Activated T-helper 17 cell treated with anti-CD3 and anti-CD28 coated beads, Interleukin-2, amount 50 U/mL, for 72 hours (primary cell): ENCODE measurements around the gene NDUFS7. TPM values are rescaled to one million over a fixed set of nuclear protein-coding genes. Genes with fewer than 3 reads are reported as not detected.

ENCODE experiments used
- ATAC-seq: fragments of 150-1000 bp; cut with Tn5 transposase; replicated peaks from 2 replicates; pipeline ENCODE4 v1.10.0; 2021; ENCODE audit warnings: mild to moderate bottlenecking, moderate library complexity
- H3K27ac Mint-ChIP-seq: one replicate; pipeline ENCODE4 v1.8.0; 2022; ENCODE audit warnings: mixed read lengths
- H3K27me3 Mint-ChIP-seq: one replicate; pipeline ENCODE4 v1.8.0; 2022; ENCODE audit warnings: mixed read lengths
- H3K36me3 Mint-ChIP-seq: one replicate; pipeline ENCODE4 v1.8.0; 2022; ENCODE audit warnings: low read depth, mild to moderate bottlenecking, mixed read lengths
- H3K4me1 Mint-ChIP-seq: one replicate; pipeline ENCODE4 v1.8.0; 2022; ENCODE audit warnings: mixed read lengths
- H3K4me3 Mint-ChIP-seq: one replicate; pipeline ENCODE4 v1.8.0; 2022; ENCODE audit warnings: mild to moderate bottlenecking, mixed read lengths
- H3K9me3 Mint-ChIP-seq: one replicate; pipeline ENCODE4 v1.8.0; 2022; ENCODE audit warnings: mixed read lengths
- total RNA-seq, 2 donors: library from RNA; stranded (reverse); gene quantifications; one replicate each; pipeline ENCODE4 v1.2.3, GENCODE V29; 2022

Gene NDUFS7
- total RNA-seq, 2 donors from 2014 or later: 51.5 to 87.9 TPM

- Mint-ChIP-seq H3K27me3 (no peaks in the 10 kb centered on the region), H3K4me1 (peaks cover 10% of the 10 kb centered on the region), H3K36me3 (peaks cover 43% of the 10 kb centered on the region), H3K27ac (no peak overlapping the region), H3K4me3 (no peak overlapping the region), H3K9me3 (peaks cover 3% of the 10 kb centered on the region)
- ATAC-seq: no peak
Observed at GRCh38 chr19:1387684-1388636, 4.3 kb downstream of the NDUFS7 start.

GRCh38 chr19:1388637-1389026 is 4.9 kb downstream of the NDUFS7 start:
- peaks cover 36% of the 10 kb centered on the region for H3K36me3 Mint-ChIP-seq
- no peak overlapping the region for H3K27ac Mint-ChIP-seq
- H3K4me3 Mint-ChIP-seq: no peak overlapping the region
- H3K27me3 Mint-ChIP-seq: no peaks in the 10 kb centered on the region
- peaks cover 4% of the 10 kb centered on the region for H3K4me1 Mint-ChIP-seq
- H3K9me3 Mint-ChIP-seq: no peaks in the 10 kb centered on the region
- no peak for ATAC-seq

GRCh38 chr19:1389033-1389940 is 5.6 kb downstream of the NDUFS7 start:
- Mint-ChIP-seq H3K4me1 (peaks cover 3% of the 10 kb centered on the region), H3K27me3 (no peaks in the 10 kb centered on the region), H3K4me3 (no peak overlapping the region), H3K36me3 (peaks cover 34% of the 10 kb centered on the region), H3K9me3 (no peaks in the 10 kb centered on the region), H3K27ac (no peak overlapping the region)
- ATAC-seq: no peak

GRCh38 chr19:1390890-1391423 is 7.2 kb downstream of the NDUFS7 start:
- H3K27me3 Mint-ChIP-seq: no peaks in the 10 kb centered on the region
- H3K9me3 Mint-ChIP-seq: no peaks in the 10 kb centered on the region
- ATAC-seq: no peak
- H3K27ac Mint-ChIP-seq: no peak overlapping the region
- H3K36me3 Mint-ChIP-seq: peaks cover 34% of the 10 kb centered on the region
- H3K4me1 Mint-ChIP-seq: no peaks in the 10 kb centered on the region
- no peak overlapping the region for H3K4me3 Mint-ChIP-seq

GRCh38 chr19:1392407-1392806 is 8.7 kb downstream of the NDUFS7 start:
- H3K27ac Mint-ChIP-seq: no peak overlapping the region
- ATAC-seq: no peak
- H3K9me3 Mint-ChIP-seq: no peaks in the 10 kb centered on the region
- no peak overlapping the region for H3K4me3 Mint-ChIP-seq
- no peaks in the 10 kb centered on the region for H3K4me1 Mint-ChIP-seq
- H3K36me3 Mint-ChIP-seq: peaks cover 34% of the 10 kb centered on the region
- H3K27me3 Mint-ChIP-seq: no peaks in the 10 kb centered on the region

- Mint-ChIP-seq H3K36me3 (peaks cover 34% of the 10 kb centered on the region), H3K27me3 (no peaks in the 10 kb centered on the region), H3K9me3 (no peaks in the 10 kb centered on the region), H3K4me1 (no peaks in the 10 kb centered on the region), H3K27ac (no peak overlapping the region), H3K4me3 (no peak overlapping the region)
- ATAC-seq: no peak
Observed at GRCh38 chr19:1392939-1393530, 9.3 kb downstream of the NDUFS7 start.

- H3K4me3 Mint-ChIP-seq: no peak overlapping the region
Observed at GRCh38 chr19:1393841-1394240, 10.1 kb downstream of the NDUFS7 start.

GRCh38 chr19:1394252-1395193 is 10.8 kb downstream of the NDUFS7 start:
- ATAC-seq: no peak
- no peak overlapping the region for H3K27ac Mint-ChIP-seq
- no peaks in the 10 kb centered on the region for H3K9me3 Mint-ChIP-seq
- peaks cover 29% of the 10 kb centered on the region for H3K36me3 Mint-ChIP-seq
- H3K27me3 Mint-ChIP-seq: no peaks in the 10 kb centered on the region
- no peak overlapping the region for H3K4me3 Mint-ChIP-seq
- H3K4me1 Mint-ChIP-seq: no peaks in the 10 kb centered on the region

More at GRCh38 chr19:1393841-1394240, 10.1 kb downstream of the NDUFS7 start:
- Mint-ChIP-seq H3K9me3 (no peaks in the 10 kb centered on the region), H3K36me3 (peaks cover 34% of the 10 kb centered on the region), H3K27ac (no peak overlapping the region), H3K27me3 (no peaks in the 10 kb centered on the region), H3K4me1 (no peaks in the 10 kb centered on the region)
- ATAC-seq: no peak

GRCh38 chr19:1395194-1396018 is 11.7 kb downstream of the NDUFS7 start:
- Mint-ChIP-seq H3K9me3 (no peaks in the 10 kb centered on the region), H3K4me1 (no peaks in the 10 kb centered on the region), H3K4me3 (no peak overlapping the region), H3K36me3 (peaks cover 20% of the 10 kb centered on the region), H3K27ac (no peak overlapping the region), H3K27me3 (no peaks in the 10 kb centered on the region)
- ATAC-seq: no peak

- H3K36me3 Mint-ChIP-seq: peaks cover 15% of the 10 kb centered on the region
- ATAC-seq: no peak
- H3K9me3 Mint-ChIP-seq: no peaks in the 10 kb centered on the region
- H3K4me1 Mint-ChIP-seq: no peaks in the 10 kb centered on the region
- H3K27ac Mint-ChIP-seq: no peak overlapping the region
- no peaks in the 10 kb centered on the region for H3K27me3 Mint-ChIP-seq
- no peak overlapping the region for H3K4me3 Mint-ChIP-seq
Observed at GRCh38 chr19:1396019-1396767, 12.5 kb downstream of the NDUFS7 start.

GRCh38 chr19:1396768-1397679 is 13.3 kb downstream of the NDUFS7 start:
- Mint-ChIP-seq H3K4me1 (no peaks in the 10 kb centered on the region), H3K4me3 (no peak overlapping the region), H3K27ac (no peak overlapping the region), H3K27me3 (no peaks in the 10 kb centered on the region), H3K9me3 (no peaks in the 10 kb centered on the region), H3K36me3 (peaks cover 6% of the 10 kb centered on the region)
- ATAC-seq: no peak
